Measurements from ENCODE around the gene LRRC8E. TPM values are rescaled to one million over a fixed set of nuclear protein-coding genes. Genes with fewer than 3 reads are reported as not detected.

Gene LRRC8E
- total RNA-seq, 1 donor, result 10.5 TPM

DNA sequence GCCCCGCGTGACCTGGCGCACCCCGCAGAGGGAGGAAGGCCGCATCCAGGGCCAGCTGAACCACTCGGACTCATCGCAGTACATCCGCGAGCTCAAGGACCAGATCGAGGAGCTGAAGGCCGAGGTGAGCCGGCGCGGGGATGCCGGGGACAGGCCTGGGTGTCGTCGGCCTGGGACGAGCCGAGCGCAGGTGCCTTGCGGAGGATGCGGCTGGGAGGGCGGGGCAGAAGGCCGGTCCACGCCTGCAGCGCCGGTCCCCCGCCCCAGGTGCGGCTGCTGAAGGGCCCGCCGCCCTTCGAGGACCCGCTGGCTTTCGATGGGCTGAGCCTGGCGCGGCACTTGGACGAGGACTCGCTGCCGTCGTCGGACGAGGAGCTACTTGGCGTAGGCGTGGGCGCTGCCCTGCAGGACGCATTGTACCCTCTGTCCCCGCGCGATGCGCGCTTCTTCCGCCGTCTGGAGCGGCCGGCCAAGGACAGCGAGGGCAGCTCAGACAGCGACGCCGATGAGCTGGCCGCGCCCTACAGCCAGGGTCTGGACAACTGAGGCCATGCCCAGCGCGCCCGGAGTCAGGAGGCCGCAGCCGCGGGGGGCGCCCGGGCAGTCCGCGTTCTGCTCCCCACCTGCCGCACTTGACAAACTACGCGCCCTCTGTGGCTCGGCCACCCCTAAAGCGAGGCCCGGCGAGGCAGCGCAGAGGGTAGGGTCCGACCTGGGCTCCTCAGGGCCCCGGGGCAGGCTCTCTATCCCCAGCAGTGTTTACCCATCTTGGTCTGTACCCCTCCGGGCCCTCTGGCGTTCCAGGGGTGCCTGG is 24.9 kb upstream of the LRRC8E start:
- no peak overlapping the region for H3K27ac ChIP-seq (ENCODE audit: low read depth, low read length)
- peak; percentile 80 for DNase-seq (ENCODE audit: insufficient read length, low spot score, missing footprints)
- no peaks in the 10 kb centered on the region for H4K20me1 ChIP-seq (ENCODE audit: insufficient read depth, low read length)
- H3K79me2 ChIP-seq (ENCODE audit: insufficient read depth, low read length), result no peaks in the 10 kb centered on the region
- H3K9me3 ChIP-seq (ENCODE audit: low read depth, low read length), result no peaks in the 10 kb centered on the region
- H3K4me1 ChIP-seq (ENCODE audit: insufficient read depth, low read length), result no peaks in the 10 kb centered on the region
- H2AFZ ChIP-seq (ENCODE audit: low read length), result no peak overlapping the region
- TF ChIP-seq, protein P1, sequence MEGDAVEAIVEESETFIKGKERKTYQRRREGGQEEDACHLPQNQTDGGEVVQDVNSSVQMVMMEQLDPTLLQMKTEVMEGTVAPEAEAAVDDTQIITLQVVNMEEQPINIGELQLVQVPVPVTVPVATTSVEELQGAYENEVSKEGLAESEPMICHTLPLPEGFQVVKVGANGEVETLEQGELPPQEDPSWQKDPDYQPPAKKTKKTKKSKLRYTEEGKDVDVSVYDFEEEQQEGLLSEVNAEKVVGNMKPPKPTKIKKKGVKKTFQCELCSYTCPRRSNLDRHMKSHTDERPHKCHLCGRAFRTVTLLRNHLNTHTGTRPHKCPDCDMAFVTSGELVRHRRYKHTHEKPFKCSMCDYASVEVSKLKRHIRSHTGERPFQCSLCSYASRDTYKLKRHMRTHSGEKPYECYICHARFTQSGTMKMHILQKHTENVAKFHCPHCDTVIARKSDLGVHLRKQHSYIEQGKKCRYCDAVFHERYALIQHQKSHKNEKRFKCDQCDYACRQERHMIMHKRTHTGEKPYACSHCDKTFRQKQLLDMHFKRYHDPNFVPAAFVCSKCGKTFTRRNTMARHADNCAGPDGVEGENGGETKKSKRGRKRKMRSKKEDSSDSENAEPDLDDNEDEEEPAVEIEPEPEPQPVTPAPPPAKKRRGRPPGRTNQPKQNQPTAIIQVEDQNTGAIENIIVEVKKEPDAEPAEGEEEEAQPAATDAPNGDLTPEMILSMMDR (IDR thresholded peaks at IDR 0.05; ENCODE audit: extremely low read depth, low read depth, low read length), result no peak
- H3K4me3 ChIP-seq (ENCODE audit: insufficient read depth, low read length), result no peak overlapping the region
- no peaks in the 10 kb centered on the region for H3K27me3 ChIP-seq (ENCODE audit: insufficient read depth, low read length)
- H3K36me3 ChIP-seq (ENCODE audit: insufficient read depth, low read length), result no peaks in the 10 kb centered on the region
- no peak overlapping the region for H3K4me2 ChIP-seq (ENCODE audit: insufficient read depth, low read length)

DNA sequence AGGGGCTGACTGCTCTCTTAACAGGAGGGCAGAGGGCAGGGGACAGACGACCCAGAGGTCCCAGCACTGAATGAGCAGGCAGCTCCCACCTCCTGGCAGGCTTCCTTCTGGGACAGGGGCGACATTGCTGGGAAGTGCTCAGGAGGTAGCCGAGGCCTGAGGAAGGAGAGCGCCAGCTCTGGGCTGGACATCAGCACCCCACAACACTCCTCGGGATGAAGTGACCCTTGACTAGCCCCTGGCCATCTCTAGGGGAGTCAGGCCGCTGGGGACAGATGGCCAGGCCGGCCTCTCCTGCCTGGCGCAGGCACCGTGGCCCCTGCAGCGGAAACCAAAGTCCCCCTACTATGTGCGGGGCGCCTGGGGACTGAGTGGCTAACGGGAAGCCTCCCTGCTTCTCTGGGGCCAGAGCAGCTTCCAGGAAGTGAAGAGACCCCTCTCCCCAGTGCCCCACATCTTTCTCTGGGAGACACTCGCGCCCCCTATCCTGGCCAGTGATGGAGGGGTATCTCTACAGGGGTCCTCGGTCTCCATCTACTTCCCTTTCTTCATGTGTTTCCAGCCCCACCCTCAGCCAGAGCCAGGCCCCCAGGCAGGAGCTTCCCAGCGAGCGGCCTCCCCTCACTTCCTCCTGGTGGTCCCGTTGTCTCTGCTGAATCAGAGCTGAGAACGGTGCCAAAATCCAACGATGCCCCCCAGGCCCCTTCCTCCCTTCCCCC is 24.2 kb upstream of the LRRC8E start:
- Histone ChIP-seq H4K20me1 (ENCODE audit: insufficient read depth, low read length) (no peaks in the 10 kb centered on the region), H3K4me2 (ENCODE audit: insufficient read depth, low read length) (no peak overlapping the region), H2AFZ (ENCODE audit: low read length) (no peak overlapping the region), H3K27ac (ENCODE audit: low read depth, low read length) (no peak overlapping the region), H3K79me2 (ENCODE audit: insufficient read depth, low read length) (no peaks in the 10 kb centered on the region), H3K9me3 (ENCODE audit: low read depth, low read length) (no peaks in the 10 kb centered on the region), H3K36me3 (ENCODE audit: insufficient read depth, low read length) (no peaks in the 10 kb centered on the region), H3K27me3 (ENCODE audit: insufficient read depth, low read length) (no peaks in the 10 kb centered on the region), H3K4me1 (ENCODE audit: insufficient read depth, low read length) (peaks cover 7% of the 10 kb centered on the region), H3K4me3 (ENCODE audit: insufficient read depth, low read length) (no peak overlapping the region)
- DNase-seq (ENCODE audit: insufficient read length, low spot score, missing footprints), result peak; percentile 78
- TF ChIP-seq, protein P1 (IDR thresholded peaks at IDR 0.05; ENCODE audit: extremely low read depth, low read depth, low read length), result no peak

DNA sequence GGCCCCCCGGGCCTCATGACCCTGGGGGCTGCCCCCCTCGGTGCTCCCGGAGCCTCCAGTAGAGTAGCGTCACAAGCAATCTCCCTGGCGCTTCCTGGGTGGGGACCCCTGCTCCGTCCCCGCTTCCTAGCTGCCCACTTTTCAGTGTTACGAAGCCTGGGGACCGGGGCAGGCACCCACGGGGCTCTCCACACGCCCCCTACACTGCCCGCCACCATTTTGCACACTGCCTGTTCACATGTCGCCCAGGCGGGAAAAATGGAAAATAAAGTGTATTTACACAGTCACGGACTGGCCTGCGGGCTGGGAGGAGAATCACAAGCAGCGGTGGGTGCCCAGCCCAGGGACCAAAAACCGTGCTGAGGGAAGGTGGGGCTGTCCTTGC is 23.6 kb upstream of the LRRC8E start:
- no peaks in the 10 kb centered on the region for H3K9me3 ChIP-seq (ENCODE audit: low read depth, low read length)
- no peaks in the 10 kb centered on the region for H3K79me2 ChIP-seq (ENCODE audit: insufficient read depth, low read length)
- TF ChIP-seq, protein P1 (IDR thresholded peaks at IDR 0.05; ENCODE audit: extremely low read depth, low read depth, low read length), result no peak
- H3K4me3 ChIP-seq (ENCODE audit: insufficient read depth, low read length), result no peak overlapping the region
- H4K20me1 ChIP-seq (ENCODE audit: insufficient read depth, low read length), result no peaks in the 10 kb centered on the region
- no peak overlapping the region for H3K4me2 ChIP-seq (ENCODE audit: insufficient read depth, low read length)
- no peaks in the 10 kb centered on the region for H3K36me3 ChIP-seq (ENCODE audit: insufficient read depth, low read length)
- DNase-seq (ENCODE audit: insufficient read length, low spot score, missing footprints), result peak; percentile 81
- H3K4me1 ChIP-seq (ENCODE audit: insufficient read depth, low read length), result peaks cover 7% of the 10 kb centered on the region
- no peak overlapping the region for H2AFZ ChIP-seq (ENCODE audit: low read length)
- H3K27me3 ChIP-seq (ENCODE audit: insufficient read depth, low read length), result no peaks in the 10 kb centered on the region
- H3K27ac ChIP-seq (ENCODE audit: low read depth, low read length), result no peak overlapping the region

DNA sequence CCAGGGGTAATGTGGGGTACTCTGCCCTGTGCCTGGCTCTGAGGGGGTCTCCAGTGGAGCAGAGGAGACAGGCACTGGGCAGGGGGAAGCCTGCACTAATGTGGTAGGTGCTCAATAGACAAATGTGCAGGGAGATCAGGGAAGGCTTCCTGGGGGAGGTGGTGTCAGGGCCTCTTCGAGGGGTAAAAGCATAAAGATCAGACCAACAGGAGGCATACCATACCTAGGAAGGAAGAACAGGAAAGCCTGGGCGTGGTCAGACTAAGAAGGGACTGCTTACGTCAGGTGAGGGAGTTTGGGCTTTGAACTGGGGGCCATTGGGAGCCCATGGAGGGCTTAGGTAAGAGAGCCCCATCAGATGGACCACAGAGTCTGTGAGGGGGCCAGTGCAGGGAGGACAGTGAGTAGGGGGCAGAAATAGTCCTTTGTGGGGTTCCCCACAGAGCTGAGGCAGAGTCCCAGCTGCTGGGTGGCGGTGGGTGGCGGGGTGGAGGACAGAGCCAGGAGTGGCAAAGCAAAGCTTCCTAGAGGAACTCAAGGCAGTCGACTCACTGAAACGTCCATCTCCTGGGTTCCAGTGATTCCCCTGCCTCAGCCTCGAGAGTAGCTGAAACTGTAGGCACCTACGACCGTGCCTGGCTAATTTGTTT is 22.9 kb upstream of the LRRC8E start:
- TF ChIP-seq, protein P1 (IDR thresholded peaks at IDR 0.05; ENCODE audit: extremely low read depth, low read depth, low read length), result no peak
- H3K4me3 ChIP-seq (ENCODE audit: insufficient read depth, low read length), result no peak overlapping the region
- H4K20me1 ChIP-seq (ENCODE audit: insufficient read depth, low read length), result no peaks in the 10 kb centered on the region
- no peaks in the 10 kb centered on the region for H3K9me3 ChIP-seq (ENCODE audit: low read depth, low read length)
- DNase-seq (ENCODE audit: insufficient read length, low spot score, missing footprints), result peak; percentile 83
- H3K36me3 ChIP-seq (ENCODE audit: insufficient read depth, low read length), result no peaks in the 10 kb centered on the region
- no peak overlapping the region for H3K4me2 ChIP-seq (ENCODE audit: insufficient read depth, low read length)
- H3K4me1 ChIP-seq (ENCODE audit: insufficient read depth, low read length), result peaks cover 7% of the 10 kb centered on the region
- H3K27me3 ChIP-seq (ENCODE audit: insufficient read depth, low read length), result no peaks in the 10 kb centered on the region
- H2AFZ ChIP-seq (ENCODE audit: low read length), result no peak overlapping the region
- no peak overlapping the region for H3K27ac ChIP-seq (ENCODE audit: low read depth, low read length)
- no peaks in the 10 kb centered on the region for H3K79me2 ChIP-seq (ENCODE audit: insufficient read depth, low read length)

Data from osteoblast (primary cell).